ENCODE results near the gene SNRPB.

DNA sequence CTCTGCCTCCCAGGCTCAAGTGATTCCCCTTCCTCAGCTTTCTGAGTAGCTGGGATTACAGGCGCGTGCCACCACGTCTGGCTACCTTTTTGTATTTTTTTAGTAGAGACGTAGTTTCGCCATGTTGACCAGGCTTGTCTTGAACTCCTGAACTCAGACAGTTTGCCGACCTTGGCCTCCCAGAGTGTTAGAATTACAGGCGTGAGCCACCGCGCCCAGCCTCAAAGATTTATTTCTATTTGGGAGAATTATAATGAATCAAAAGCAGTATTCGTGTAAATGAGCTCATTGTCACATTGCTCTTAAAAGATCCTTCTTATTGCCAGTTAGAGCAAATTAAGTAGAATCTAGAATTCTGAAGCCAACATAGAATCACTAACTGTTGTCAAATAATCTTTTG lies 47.5 kb upstream of the SNRPB start:
- TF ChIP-seq, protein P1, sequence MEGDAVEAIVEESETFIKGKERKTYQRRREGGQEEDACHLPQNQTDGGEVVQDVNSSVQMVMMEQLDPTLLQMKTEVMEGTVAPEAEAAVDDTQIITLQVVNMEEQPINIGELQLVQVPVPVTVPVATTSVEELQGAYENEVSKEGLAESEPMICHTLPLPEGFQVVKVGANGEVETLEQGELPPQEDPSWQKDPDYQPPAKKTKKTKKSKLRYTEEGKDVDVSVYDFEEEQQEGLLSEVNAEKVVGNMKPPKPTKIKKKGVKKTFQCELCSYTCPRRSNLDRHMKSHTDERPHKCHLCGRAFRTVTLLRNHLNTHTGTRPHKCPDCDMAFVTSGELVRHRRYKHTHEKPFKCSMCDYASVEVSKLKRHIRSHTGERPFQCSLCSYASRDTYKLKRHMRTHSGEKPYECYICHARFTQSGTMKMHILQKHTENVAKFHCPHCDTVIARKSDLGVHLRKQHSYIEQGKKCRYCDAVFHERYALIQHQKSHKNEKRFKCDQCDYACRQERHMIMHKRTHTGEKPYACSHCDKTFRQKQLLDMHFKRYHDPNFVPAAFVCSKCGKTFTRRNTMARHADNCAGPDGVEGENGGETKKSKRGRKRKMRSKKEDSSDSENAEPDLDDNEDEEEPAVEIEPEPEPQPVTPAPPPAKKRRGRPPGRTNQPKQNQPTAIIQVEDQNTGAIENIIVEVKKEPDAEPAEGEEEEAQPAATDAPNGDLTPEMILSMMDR (IDR thresholded peaks at IDR 0.05) = no peak
- TF ChIP-seq POLR2AphosphoS5 (IDR thresholded peaks at IDR 0.05) = no peak
- no peak for TF ChIP-seq POLR2A (IDR thresholded peaks at IDR 0.05)
- TF ChIP-seq EP300 (IDR thresholded peaks at IDR 0.05) = no peak
